NCI-H2171 (cell line): ENCODE data around the gene UAP1L1.

Experiments
- DNase-seq: peaks from one replicate; lab custom pipeline; 2025; lab: John Stamatoyannopoulos, UW

The UAP1L1 gene

DNA sequence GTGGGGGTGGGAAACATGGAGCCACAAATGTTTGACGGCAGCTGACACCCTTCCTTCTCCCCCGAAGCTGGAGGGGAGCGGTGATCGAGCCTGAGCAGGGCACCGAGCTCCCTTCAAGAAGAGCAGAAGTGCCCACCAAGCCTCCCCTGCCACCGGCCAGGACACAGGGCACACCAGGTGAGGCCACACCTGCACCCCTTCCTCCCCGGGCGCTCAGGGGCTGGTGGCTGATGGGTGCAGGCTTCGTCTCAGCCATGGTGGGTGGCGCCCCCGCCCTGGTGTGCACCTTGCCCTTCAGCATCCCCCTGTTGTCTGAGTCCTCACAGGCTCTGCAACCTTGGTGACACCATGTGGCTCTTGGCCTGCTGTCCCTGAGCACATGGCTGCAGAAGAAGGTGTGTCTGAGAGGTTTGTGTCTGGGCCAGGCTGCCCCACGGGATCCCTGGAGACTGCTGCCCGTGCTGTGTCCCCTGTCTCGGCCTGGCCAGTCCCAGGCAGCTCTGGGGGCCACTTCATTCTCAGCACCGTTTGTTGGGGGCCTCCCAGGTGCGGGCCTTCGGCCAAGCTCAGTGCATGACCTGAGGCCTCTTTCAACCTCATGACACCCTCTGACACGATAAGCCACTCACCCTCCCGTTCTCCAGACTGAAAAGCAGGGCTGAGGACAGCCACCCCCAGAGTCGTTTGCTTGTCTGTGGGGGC, 20.6 kb downstream of the UAP1L1 start:
- DNase-seq, result no peak

GRCh38 chr9:137099231-137099630, 21.9 kb downstream of the UAP1L1 start:
- DNase-seq, result no peak

- DNase-seq, result no peak
These were observed 26.1 kb downstream of the UAP1L1 start for GRCh38 chr9:137103206-137103999.

GRCh38 chr9:137105814-137106661, 28.7 kb downstream of the UAP1L1 start:
- no peak for DNase-seq

DNA sequence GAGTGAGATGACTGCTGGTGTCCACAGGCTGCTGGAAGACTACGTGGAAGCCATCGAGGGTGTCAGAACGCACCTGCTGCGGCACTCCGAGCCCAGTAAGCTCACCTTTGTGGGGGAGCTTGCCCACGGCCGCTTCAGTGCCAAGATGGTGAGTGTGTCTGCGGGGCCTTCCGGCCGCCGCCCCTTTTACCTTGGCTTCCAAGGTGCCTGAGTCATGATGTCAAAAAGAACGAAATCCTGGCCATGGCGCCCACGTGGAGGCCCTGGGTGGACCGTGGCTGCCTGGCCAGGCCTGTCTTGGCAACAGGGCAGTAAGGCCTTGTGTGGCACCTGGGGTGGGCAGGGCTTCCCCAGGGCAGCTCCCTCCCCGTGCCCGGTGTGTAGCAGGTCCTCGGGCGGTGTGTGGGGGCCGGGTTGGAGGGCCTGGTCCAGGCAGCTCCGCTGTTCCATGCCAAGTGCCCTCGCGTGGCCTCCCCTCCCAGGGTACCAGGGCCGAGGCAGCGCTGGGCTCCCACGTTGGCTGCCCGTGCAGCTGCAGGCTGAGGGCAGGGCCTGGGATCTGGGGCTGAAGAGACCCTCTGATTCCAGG, 29.4 kb downstream of the UAP1L1 start:
- no peak for DNase-seq

- DNase-seq, result no peak
These were observed 30.1 kb downstream of the UAP1L1 start for GRCh38 chr9:137107312-137107921.

- no peak for DNase-seq
These were observed 30.7 kb downstream of the UAP1L1 start for GRCh38 chr9:137107982-137108381.

GRCh38 chr9:137108608-137109249, 31.4 kb downstream of the UAP1L1 start:
- no peak for DNase-seq

GRCh38 chr9:137109250-137110146, 32.2 kb downstream of the UAP1L1 start:
- DNase-seq, result no peak

DNA sequence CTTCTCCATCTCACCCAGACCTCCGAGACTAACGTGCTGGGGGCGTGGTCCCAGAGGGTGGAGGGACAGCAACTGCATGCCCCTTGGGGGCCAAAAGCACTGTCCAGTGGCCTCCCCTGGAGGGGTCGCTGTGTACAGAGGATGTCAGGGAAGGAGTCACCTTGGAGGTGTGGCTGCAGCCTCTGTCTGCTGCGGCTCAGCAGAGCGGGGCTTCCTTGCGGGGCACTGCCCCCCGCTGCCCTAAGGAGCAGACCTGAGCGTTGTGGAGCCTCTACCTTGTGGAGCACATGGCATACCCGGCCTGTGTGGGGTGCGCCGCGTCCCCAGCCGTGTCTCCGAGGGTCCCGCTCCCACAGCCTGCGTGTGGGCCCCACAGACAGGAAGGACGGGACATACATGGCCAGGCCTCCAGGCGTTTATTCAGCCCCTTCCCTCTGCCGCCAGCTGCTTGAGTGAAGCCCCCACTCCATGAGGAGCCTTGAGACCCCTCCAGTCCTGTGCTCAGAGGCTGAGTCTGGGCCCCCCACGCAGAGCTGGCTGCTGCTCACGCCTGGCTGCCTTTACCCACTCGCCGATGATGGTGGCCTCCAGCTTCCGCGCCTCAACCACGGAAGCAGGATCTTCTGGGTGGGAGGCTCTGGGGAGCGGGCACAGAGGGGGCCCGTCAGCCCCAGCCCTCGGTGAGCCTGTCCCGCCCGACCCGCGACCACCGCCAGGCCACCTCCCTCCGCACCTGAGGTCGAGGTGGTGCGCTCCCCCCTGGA, 33.0 kb downstream of the UAP1L1 start:
- DNase-seq, result no peak

- DNase-seq, result no peak
These were observed 33.8 kb downstream of the UAP1L1 start for GRCh38 chr9:137110911-137111787.

- DNase-seq, result no peak
These were observed 34.7 kb downstream of the UAP1L1 start for GRCh38 chr9:137111788-137112563.

- DNase-seq, result no peak
These were observed 35.5 kb downstream of the UAP1L1 start for GRCh38 chr9:137112564-137113384.

- DNase-seq, result no peak
These were observed 36.3 kb downstream of the UAP1L1 start for GRCh38 chr9:137113385-137114159.

DNA sequence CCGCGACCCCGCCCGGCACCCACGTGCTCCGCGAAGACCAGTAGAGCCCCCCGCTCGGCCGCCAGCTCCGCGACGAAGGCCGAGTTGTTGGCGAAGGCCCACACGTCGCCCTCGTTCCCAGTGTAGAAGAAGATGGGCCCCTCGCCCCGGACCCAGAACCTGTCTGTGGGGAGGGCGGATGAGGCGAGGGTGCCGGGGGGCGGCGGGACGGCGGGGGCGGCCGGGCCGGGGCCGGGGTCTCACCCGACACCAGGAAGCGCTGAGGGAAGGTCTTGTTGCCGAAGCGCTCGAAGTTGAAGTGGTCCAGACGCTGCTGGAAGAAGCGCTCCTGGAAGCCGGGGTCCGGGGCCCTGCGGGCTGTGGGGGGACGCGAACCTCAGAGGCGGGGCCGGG, 36.9 kb downstream of the UAP1L1 start:
- DNase-seq, result no peak
